ENCODE data around the gene CTNNA2. TPM values are rescaled to one million over a fixed set of nuclear protein-coding genes. Genes with fewer than 3 reads are reported as not detected.

Gene CTNNA2
- total and polyA plus RNA-seq, 2 of the 8 experiments (the other 6 are each of a cell fraction or from before 2014, with no cell fraction given): 3.9 to 9.0 TPM

DNA sequence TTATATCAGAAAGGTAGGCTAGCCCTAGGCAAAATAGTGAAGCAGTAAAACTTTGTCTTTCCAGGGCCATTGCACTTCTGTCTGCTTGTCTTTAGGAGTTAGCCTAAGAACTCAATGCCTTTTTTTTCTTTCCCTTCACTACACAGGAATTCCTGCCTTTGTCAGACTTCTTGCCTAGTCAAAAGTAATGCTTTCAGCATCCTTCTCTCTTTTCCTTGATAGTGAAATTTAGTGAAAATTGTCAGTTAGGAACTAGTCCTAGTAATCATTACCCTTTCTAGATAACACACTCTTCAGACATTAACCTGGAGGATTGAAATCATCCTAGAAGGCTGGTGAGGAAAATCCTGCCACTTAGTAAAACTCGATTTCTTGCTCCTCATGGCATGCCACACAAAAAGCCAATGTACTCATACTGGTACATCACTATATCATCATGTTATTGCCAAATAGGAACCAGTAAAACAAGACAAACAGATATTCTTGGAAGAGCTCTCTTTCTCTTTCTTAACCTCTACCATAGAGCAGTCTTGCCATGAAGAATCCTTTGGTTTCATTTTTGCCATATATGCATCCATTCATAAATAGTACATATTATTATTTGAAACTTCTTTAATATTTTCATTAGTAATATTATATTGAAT, 320.5 kb downstream of the CTNNA2 start (continued):
- TF ChIP-seq HDAC2 (IDR thresholded peaks at IDR 0.05; ENCODE audit: borderline replicate concordance in 1 of 2, low read depth in 2 of 2, low read length in 2 of 2) (no peak), CBX8 (IDR thresholded peaks at IDR 0.05; ENCODE audit: borderline replicate concordance, low read depth, low read length) (no peak), SP2 (IDR thresholded peaks at IDR 0.05; ENCODE audit: low read length) (no peak), ZNF274 (IDR thresholded peaks at IDR 0.05; ENCODE audit: borderline replicate concordance, extremely low read depth, low read length) (no peak)

All from H1 (cell line).